Fibroblast of lung (primary cell): ENCODE data around the gene SRRM3.

Source experiments
- EZH2 ChIP-seq: IDR thresholded peaks from 2 replicates; pipeline ENCODE4 v1.5.1; 2012; ENCODE audit warnings: low read length, control low read depth, mild to moderate bottlenecking; ENCODE audit errors: missing control alignments
- TF ChIP-seq, protein P1 (sequence below), 2 donors: IDR thresholded peaks in 1 of 2; conservative IDR thresholded peaks in 1 of 2; 1 replicate in 1 of 2; 2 replicates in 1 of 2; pipeline ENCODE4 v1.5.1; 2011 to 2012; ENCODE audit warnings: low read length in 2 of 2, control low read depth in 1 of 2, inconsistent platforms in 1 of 2, low read depth in 1 of 2, mild to moderate bottlenecking in 1 of 2

DNA sequence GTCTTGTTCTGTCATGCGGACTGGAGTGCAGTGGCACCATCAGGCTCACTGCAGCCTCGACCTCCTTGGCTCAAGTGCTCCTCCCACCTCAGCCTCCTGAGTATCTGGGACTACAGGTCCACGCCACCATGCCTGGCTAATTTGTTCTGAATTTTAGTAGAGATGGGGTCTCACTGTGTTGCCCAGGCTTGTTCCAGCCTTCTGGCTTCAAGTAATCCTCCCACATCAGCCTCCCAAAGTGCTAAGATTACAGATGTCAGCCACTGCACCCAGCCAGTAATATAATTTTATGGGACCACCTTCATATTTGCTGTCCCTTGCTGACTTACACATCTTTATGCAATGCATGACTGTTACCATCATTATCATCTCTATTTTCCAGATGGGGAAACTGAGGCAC is 99.3 kb downstream of the SRRM3 start:
- no peak for TF ChIP-seq EZH2
- TF ChIP-seq, protein P1, sequence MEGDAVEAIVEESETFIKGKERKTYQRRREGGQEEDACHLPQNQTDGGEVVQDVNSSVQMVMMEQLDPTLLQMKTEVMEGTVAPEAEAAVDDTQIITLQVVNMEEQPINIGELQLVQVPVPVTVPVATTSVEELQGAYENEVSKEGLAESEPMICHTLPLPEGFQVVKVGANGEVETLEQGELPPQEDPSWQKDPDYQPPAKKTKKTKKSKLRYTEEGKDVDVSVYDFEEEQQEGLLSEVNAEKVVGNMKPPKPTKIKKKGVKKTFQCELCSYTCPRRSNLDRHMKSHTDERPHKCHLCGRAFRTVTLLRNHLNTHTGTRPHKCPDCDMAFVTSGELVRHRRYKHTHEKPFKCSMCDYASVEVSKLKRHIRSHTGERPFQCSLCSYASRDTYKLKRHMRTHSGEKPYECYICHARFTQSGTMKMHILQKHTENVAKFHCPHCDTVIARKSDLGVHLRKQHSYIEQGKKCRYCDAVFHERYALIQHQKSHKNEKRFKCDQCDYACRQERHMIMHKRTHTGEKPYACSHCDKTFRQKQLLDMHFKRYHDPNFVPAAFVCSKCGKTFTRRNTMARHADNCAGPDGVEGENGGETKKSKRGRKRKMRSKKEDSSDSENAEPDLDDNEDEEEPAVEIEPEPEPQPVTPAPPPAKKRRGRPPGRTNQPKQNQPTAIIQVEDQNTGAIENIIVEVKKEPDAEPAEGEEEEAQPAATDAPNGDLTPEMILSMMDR (conservative IDR thresholded peaks at IDR 0.05 in 1 of 2, IDR thresholded peaks at IDR 0.05 in 1 of 2; ENCODE audit: low read depth in 1 of 2, low read length in 2 of 2), result no peak
